ENCODE results near the gene TSPAN2.

The TSPAN2 gene

GRCh38 chr1:115117298-115117697 is 28.0 kb upstream of the TSPAN2 start:
- no peak for DNase-seq (ENCODE audit: low read depth)
- H3K4me3 ChIP-seq (ENCODE audit: control insufficient read depth, low read depth, low read length) = no peak overlapping the region
- no peak for TF ChIP-seq CTCF (conservative IDR thresholded peaks at IDR 0.05; ENCODE audit: control insufficient read depth, insufficient read depth, low read depth, low read length)

- no peak for TF ChIP-seq CTCF (conservative IDR thresholded peaks at IDR 0.05; ENCODE audit: control insufficient read depth, insufficient read depth, low read depth, low read length)
- H3K4me3 ChIP-seq (ENCODE audit: control insufficient read depth, low read depth, low read length) = no peak overlapping the region
- no peak for DNase-seq (ENCODE audit: low read depth)
Measured at GRCh38 chr1:115116512-115116911, 27.2 kb upstream of the TSPAN2 start.

GRCh38 chr1:115115521-115116161 is 26.3 kb upstream of the TSPAN2 start:
- no peak for TF ChIP-seq CTCF (conservative IDR thresholded peaks at IDR 0.05; ENCODE audit: control insufficient read depth, insufficient read depth, low read depth, low read length)
- DNase-seq (ENCODE audit: low read depth) = no peak

DNA sequence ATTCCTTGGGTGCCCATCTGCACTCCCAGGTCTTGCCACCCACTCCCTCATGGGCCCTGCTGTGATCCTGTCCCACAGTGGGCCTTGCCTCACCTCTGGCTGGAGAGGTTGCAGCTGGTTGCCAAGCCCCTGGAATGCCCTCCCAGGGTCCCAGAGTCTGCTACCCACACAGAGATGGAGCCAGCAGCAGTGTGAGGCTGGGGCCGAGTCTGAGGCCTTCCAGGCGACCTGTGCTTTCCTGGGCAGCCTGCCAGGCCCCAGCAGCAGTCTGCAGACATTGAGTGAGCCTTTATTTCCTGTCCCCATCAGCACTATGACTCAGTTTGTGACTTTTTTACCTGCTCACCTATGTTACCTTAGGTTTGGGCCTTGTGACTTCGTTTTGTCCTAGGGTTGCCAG is 25.0 kb upstream of the TSPAN2 start:
- no peak overlapping the region for H3K4me3 ChIP-seq (ENCODE audit: control insufficient read depth, low read depth, low read length)
- TF ChIP-seq CTCF (conservative IDR thresholded peaks at IDR 0.05; ENCODE audit: control insufficient read depth, insufficient read depth, low read depth, low read length) = no peak
- DNase-seq (ENCODE audit: low read depth) = no peak

More at GRCh38 chr1:115115521-115116161, 26.3 kb upstream of the TSPAN2 start:
- H3K4me3 ChIP-seq (ENCODE audit: control insufficient read depth, low read depth, low read length) = no peak overlapping the region

DNA sequence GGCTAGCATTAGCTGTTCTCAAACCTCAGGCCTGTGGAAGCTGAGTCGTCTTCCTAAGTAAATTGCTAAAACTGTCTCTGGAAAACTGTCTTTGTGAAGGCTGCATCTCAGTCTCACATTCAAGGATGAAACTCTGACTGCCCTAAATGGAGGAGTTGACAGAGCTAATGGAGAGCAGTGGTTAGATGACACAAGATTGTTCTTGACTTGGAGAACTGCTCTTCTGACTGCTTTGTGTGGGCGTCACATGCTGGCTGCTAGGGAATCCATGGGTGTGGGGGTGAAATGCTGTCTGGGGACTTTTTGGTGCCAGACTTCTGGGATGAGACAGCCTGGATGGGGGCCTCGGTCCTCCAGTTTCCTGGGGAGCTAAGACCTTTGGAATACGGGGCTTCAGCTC is 24.5 kb upstream of the TSPAN2 start:
- peak; percentile 54 for DNase-seq (ENCODE audit: low read depth)
- TF ChIP-seq CTCF (conservative IDR thresholded peaks at IDR 0.05; ENCODE audit: control insufficient read depth, insufficient read depth, low read depth, low read length) = no peak
- H3K4me3 ChIP-seq (ENCODE audit: control insufficient read depth, low read depth, low read length) = no peak overlapping the region

DNA sequence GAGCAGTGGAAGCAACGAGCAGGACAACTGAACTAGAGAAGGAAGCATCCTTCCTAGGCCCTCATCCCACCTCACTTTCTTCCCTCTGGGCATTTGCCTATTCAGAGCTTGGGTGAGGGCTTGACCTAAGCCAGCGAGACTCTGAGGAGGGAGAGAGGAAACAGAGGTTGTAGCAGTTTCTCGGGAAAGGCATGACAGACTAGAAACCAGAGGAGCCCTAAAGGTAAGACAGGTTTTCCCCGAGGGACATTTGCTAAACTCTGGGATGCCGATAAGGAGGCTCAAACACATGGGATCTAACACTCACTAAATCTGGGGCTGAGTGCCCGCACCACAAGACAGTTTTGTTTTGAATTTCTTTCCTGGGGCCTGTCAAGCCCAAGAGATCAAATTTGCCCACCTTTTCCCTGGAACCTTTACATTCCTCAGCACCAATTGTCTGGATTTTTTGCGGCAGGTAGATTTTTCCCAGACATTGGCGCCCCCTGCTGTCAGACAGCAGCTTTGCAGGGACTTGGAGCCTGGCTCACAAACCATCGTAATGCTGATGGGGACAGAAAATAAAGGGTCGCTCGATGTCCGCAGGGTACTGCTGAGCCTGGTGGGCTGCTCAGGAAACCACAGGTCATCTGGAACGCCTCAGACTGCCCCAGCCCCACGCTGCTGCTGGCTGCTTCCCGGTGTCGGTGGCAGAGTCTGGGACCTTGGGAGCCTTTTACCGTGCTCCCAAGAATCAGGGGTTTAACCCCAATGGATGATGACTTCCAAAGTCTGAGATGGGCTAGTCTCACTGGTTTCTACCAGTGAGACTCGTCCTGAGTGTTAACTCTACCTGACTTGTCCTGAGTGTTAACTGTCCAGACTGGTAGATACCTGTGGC is 23.4 kb upstream of the TSPAN2 start:
- peak; percentile 83 for TF ChIP-seq CTCF (conservative IDR thresholded peaks at IDR 0.05; ENCODE audit: control insufficient read depth, insufficient read depth, low read depth, low read length)
- DNase-seq (ENCODE audit: low read depth) = no peak

More for the DNA sequence above, 23.4 kb upstream of the TSPAN2 start:
- no peak overlapping the region for H3K4me3 ChIP-seq (ENCODE audit: control insufficient read depth, low read depth, low read length)
